HL-60 (cell line): ENCODE results near the gene CIP2A.

Source experiments
- DNase-seq, 2 experiments: peaks; one replicate each; pipeline ENCODE4 v3.0.0-alpha.2; 2010 to 2020; ENCODE audit warnings: low read depth in 1 of 2, low spot score in 1 of 2
- H3K27ac ChIP-seq: fragments of 250-450 bp; sonication (Bioruptor Pico); replicated peaks from 2 replicates; pipeline ENCODE4 v1.5.1; 2020; ENCODE audit warnings: mild to moderate bottlenecking, moderate library complexity
- H3K27me3 ChIP-seq: fragments of 250-450 bp; sonication (Bioruptor Pico); 2 replicates; pipeline ENCODE4 v1.5.1; 2021; ENCODE audit warnings: mild to moderate bottlenecking, moderate library complexity; ENCODE audit not compliant: insufficient read depth, poor library complexity, severe bottlenecking
- H3K4me3 ChIP-seq: replicated peaks from 2 replicates; pipeline ENCODE4 v1.5.1; 2011; ENCODE audit warnings: mild to moderate bottlenecking, control low read depth, low read length; ENCODE audit not compliant: insufficient read depth
- GABPA ChIP-seq: IDR thresholded peaks from 2 replicates; pipeline ENCODE4 v1.6.1; 2012; ENCODE audit warnings: low read depth
- POLR2AphosphoS5 ChIP-seq: IDR thresholded peaks from 2 replicates; pipeline ENCODE4 v1.6.1; 2012; ENCODE audit warnings: low read depth
- SPI1 ChIP-seq: IDR thresholded peaks from 2 replicates; pipeline ENCODE4 v1.6.1; 2012; ENCODE audit warnings: low read depth, mild to moderate bottlenecking, borderline replicate concordance
- TF ChIP-seq, protein P1 (sequence below): IDR thresholded peaks from one replicate; pipeline ENCODE4 v1.5.1; 2011; ENCODE audit warnings: low read length, control low read depth, inconsistent platforms; ENCODE audit not compliant: insufficient read depth
- TF ChIP-seq, protein P2 (sequence below): IDR thresholded peaks from 2 replicates; pipeline ENCODE4 v1.6.1; 2012; ENCODE audit warnings: low read depth; ENCODE audit not compliant: insufficient replicate concordance

CIP2A gene

DNA sequence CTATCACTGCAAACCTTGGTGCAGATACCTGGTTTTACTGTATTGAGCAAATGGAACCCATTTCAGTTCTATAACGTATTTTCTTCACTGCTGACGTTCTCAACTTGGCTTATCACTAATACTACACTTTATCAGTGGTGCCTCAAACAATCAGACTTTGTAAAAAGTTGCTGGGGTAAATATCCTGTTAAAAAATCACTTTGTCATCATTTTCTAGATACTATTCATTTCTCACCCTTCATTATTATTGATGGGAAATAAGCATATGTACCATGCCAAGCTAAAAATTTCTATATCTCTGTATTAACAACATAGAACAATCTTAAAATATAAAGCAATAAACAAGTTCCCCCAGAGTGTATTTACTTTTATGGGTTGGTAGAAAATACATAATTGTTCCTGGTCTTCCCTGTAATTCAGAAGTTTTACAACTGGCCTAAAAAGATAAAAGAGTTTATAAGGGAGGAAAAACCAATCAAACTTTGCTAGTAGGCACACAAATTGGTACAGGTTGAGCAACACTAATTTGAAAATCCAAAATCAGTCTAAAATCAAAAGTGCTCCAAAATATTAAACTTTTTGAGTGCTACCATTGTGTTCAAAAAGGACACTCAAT lies 33.2 kb downstream of the CIP2A start:
- Histone ChIP-seq H3K27ac (no peak overlapping the region), H3K4me3 (no peak overlapping the region), H3K27me3 (no peaks in the 10 kb centered on the region)
- TF ChIP-seq, protein P1, sequence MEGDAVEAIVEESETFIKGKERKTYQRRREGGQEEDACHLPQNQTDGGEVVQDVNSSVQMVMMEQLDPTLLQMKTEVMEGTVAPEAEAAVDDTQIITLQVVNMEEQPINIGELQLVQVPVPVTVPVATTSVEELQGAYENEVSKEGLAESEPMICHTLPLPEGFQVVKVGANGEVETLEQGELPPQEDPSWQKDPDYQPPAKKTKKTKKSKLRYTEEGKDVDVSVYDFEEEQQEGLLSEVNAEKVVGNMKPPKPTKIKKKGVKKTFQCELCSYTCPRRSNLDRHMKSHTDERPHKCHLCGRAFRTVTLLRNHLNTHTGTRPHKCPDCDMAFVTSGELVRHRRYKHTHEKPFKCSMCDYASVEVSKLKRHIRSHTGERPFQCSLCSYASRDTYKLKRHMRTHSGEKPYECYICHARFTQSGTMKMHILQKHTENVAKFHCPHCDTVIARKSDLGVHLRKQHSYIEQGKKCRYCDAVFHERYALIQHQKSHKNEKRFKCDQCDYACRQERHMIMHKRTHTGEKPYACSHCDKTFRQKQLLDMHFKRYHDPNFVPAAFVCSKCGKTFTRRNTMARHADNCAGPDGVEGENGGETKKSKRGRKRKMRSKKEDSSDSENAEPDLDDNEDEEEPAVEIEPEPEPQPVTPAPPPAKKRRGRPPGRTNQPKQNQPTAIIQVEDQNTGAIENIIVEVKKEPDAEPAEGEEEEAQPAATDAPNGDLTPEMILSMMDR, result no peak
- TF ChIP-seq POLR2AphosphoS5, result no peak
- no peak for DNase-seq

DNA sequence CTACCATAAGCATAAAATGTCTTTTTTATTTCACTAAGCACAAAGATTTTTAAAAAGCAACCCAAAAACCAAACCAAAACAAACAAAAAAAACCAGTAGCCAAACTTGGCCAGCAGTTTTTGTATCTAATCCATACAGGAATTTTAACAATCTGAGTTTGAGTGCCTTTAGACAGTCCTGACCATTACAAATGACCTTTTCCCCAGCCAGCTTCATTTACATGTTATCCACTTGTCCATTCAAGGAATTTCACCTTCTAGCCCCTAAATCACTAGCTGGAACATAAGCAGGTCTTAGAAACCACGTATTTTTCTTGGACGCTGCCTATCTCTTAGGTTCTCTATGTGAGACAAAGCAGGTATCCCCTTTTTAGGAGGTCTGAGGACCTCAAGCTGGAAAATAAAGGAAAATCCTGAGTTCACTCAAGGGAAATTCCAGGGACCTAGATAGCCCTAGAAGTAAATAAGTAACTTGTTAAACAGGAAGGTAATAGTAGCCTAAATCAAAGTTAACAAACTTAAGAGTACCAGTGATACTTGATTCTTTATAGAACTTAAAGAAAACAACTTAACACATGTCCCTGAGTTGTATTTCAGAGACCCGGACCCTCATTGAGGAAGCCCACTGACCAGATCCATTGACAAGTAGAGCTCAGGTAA lies 34.2 kb downstream of the CIP2A start:
- Histone ChIP-seq H3K27ac (no peak overlapping the region), H3K27me3 (no peaks in the 10 kb centered on the region), H3K4me3 (no peak overlapping the region)
- TF ChIP-seq POLR2AphosphoS5 (no peak), SPI1 (no peak), GABPA (no peak)
- TF ChIP-seq, protein P2, sequence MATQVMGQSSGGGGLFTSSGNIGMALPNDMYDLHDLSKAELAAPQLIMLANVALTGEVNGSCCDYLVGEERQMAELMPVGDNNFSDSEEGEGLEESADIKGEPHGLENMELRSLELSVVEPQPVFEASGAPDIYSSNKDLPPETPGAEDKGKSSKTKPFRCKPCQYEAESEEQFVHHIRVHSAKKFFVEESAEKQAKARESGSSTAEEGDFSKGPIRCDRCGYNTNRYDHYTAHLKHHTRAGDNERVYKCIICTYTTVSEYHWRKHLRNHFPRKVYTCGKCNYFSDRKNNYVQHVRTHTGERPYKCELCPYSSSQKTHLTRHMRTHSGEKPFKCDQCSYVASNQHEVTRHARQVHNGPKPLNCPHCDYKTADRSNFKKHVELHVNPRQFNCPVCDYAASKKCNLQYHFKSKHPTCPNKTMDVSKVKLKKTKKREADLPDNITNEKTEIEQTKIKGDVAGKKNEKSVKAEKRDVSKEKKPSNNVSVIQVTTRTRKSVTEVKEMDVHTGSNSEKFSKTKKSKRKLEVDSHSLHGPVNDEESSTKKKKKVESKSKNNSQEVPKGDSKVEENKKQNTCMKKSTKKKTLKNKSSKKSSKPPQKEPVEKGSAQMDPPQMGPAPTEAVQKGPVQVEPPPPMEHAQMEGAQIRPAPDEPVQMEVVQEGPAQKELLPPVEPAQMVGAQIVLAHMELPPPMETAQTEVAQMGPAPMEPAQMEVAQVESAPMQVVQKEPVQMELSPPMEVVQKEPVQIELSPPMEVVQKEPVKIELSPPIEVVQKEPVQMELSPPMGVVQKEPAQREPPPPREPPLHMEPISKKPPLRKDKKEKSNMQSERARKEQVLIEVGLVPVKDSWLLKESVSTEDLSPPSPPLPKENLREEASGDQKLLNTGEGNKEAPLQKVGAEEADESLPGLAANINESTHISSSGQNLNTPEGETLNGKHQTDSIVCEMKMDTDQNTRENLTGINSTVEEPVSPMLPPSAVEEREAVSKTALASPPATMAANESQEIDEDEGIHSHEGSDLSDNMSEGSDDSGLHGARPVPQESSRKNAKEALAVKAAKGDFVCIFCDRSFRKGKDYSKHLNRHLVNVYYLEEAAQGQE, result no peak
- TF ChIP-seq, protein P1, result no peak
- DNase-seq, result no peak

DNA sequence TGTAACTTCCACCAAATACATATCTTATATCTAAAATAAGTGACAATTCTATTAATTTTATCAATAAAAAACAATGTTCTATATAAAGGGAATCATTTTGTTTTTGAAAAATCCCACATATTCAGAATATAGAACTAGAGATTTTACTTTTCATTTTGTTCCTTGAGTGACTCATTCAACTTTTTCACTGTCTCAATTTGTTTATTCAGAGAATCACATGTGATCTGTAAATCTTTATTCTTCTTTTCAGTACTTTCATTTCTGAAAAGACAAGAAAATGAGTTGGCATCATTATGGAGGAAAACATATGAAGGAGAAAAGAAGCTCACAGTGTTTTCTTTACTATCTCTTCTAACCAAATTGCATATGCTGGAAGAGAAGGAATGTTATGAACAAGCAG lies 35.0 kb downstream of the CIP2A start:
- Histone ChIP-seq H3K27me3 (no peaks in the 10 kb centered on the region), H3K4me3 (no peak overlapping the region), H3K27ac (no peak overlapping the region)
- TF ChIP-seq SPI1 (no peak), GABPA (no peak), POLR2AphosphoS5 (no peak)
- TF ChIP-seq, protein P1, result no peak
- TF ChIP-seq, protein P2, result no peak
- DNase-seq, result no peak
